NCI-H2107 (cell line): Measurements from ENCODE around the gene CMTR1.
A peak's percentile ranks its signal among the peaks of the same experiment; 100 is the strongest.
"Not testable (repeated sequence)": the region's sequence is repeated elsewhere in the genome, so short reads cannot be mapped to it uniquely, and the experiment has no call there.

ENCODE experiments used
- DNase-seq: peaks from one replicate; lab custom pipeline; 2025; lab: John Stamatoyannopoulos, UW

Gene CMTR1

GRCh38 chr6:37492991-37493660 is 60.1 kb downstream of the CMTR1 start:
- peak; percentile 67 for DNase-seq

- no peak for DNase-seq
Observed at GRCh38 chr6:37493661-37493995, 60.6 kb downstream of the CMTR1 start.

- no peak for DNase-seq
Observed at GRCh38 chr6:37495244-37495934, 62.4 kb downstream of the CMTR1 start.

- DNase-seq, result no peak
Observed at GRCh38 chr6:37496951-37497885, 64.2 kb downstream of the CMTR1 start.

- peak; percentile 56 for DNase-seq
Observed at GRCh38 chr6:37499433-37500293, 66.6 kb downstream of the CMTR1 start, which contains the start of gene CCDC167. CCDC167 (minus strand) TSS chr6:37499893; CDS start chr6:37499863, 30 bp downstream.

GRCh38 chr6:37500294-37500608 is 67.2 kb downstream of the CMTR1 start:
- DNase-seq, result no peak

- DNase-seq, result not testable (repeated sequence)
Observed at GRCh38 chr6:37500904-37501303, 67.9 kb downstream of the CMTR1 start.

GRCh38 chr6:37501632-37502491 is 68.8 kb downstream of the CMTR1 start:
- DNase-seq, result no peak

GRCh38 chr6:37502703-37503291 is 69.8 kb downstream of the CMTR1 start:
- DNase-seq, result no peak

- no peak for DNase-seq
Observed at GRCh38 chr6:37503309-37503965, 70.4 kb downstream of the CMTR1 start.

- DNase-seq, result no peak
Observed at GRCh38 chr6:37504024-37504423, 71.0 kb downstream of the CMTR1 start.

GRCh38 chr6:37506479-37506878 is 73.5 kb downstream of the CMTR1 start:
- DNase-seq, result no peak

GRCh38 chr6:37507077-37507476 is 74.1 kb downstream of the CMTR1 start:
- DNase-seq, result no peak

- no peak for DNase-seq
Observed at GRCh38 chr6:37507690-37508421, 74.8 kb downstream of the CMTR1 start.

- DNase-seq, result no peak
Observed at GRCh38 chr6:37511201-37511600, 78.2 kb downstream of the CMTR1 start.

- no peak for DNase-seq
Observed at GRCh38 chr6:37511910-37512399, 78.9 kb downstream of the CMTR1 start.

GRCh38 chr6:37512400-37513011 is 79.5 kb downstream of the CMTR1 start:
- DNase-seq, result no peak

- no peak for DNase-seq
Observed at GRCh38 chr6:37513155-37513554, 80.1 kb downstream of the CMTR1 start.

GRCh38 chr6:37513576-37513975 is 80.6 kb downstream of the CMTR1 start:
- DNase-seq, result no peak
